Neural cell (in vitro differentiated cells): ENCODE results near the gene HOATZ.

Experiments
- CTCF ChIP-seq: fragments of 450-650 bp; IDR thresholded peaks from 2 replicates; pipeline ENCODE4 v1.5.1; 2014; ENCODE audit warnings: antibody characterized with exemption, mild to moderate bottlenecking, moderate library complexity; ENCODE audit not compliant: poor library complexity, severe bottlenecking
- TAF1 ChIP-seq: IDR thresholded peaks from 2 replicates; pipeline ENCODE4 v1.6.1; 2012; ENCODE audit warnings: low read depth

- TF ChIP-seq CTCF (no peak), TAF1 (no peak)
Observed at GRCh38 chr11:111494040-111494439, 20.5 kb upstream of the HOATZ start.
